HFFc6 (cell line): ENCODE measurements around the gene TPPP. TPM values are rescaled to one million over a fixed set of nuclear protein-coding genes. Genes with fewer than 3 reads are reported as not detected.
A peak's percentile ranks its signal among the peaks of the same experiment; 100 is the strongest.
"Not testable (repeated sequence)": the region's sequence is repeated elsewhere in the genome, so short reads cannot be mapped to it uniquely, and the experiment has no call there.

Source experiments
- DNase-seq: peaks from one replicate; pipeline ENCODE4 v3.0.0-alpha.2; 2018
- H3K27ac Mint-ChIP-seq: 2 replicates; pipeline ENCODE4 v1.8.0; 2020; ENCODE audit warnings: mild to moderate bottlenecking, mixed read lengths
- H3K27me3 Mint-ChIP-seq: 2 replicates; pipeline ENCODE4 v1.8.0; 2021; ENCODE audit warnings: mild to moderate bottlenecking, moderate library complexity, mixed read lengths; ENCODE audit not compliant: insufficient read depth
- H3K36me3 Mint-ChIP-seq: 2 replicates; pipeline ENCODE4 v1.8.0; 2021; ENCODE audit warnings: low read depth, mixed read lengths
- H3K4me1 Mint-ChIP-seq: 2 replicates; pipeline ENCODE4 v1.8.0; 2020; ENCODE audit warnings: low read depth, mixed read lengths
- H3K4me3 Mint-ChIP-seq: 2 replicates; pipeline ENCODE4 v1.8.0; 2020; ENCODE audit warnings: mild to moderate bottlenecking, moderate library complexity, mixed read lengths
- H3K9me3 Mint-ChIP-seq: 2 replicates; pipeline ENCODE4 v1.8.0; 2020; ENCODE audit warnings: mild to moderate bottlenecking, mixed read lengths
- long read RNA-seq: library from polyadenylated mRNA; unstranded; transcript quantifications from one replicate; pipeline ENCODE4 v2.0.0, GENCODE V29; 2019
- total RNA-seq, 6 experiments: library from RNA; stranded (reverse); fragmentation: NEBNext Ultra II Directional; extraction: Animal tissue kit (Norgen Biotek cat#: 25700); gene quantifications; 2 replicates in 1 of 6; 3 replicates in 5 of 6; pipeline ENCODE4 v1.2.3, GENCODE V29; 2021
- TF ChIP-seq, protein P1 (sequence below): fragments of 200-600 bp; sonication (generic); IDR thresholded peaks from 2 replicates; pipeline ENCODE4 v1.5.0; 2021; ENCODE audit warnings: antibody characterized with exemption, mild to moderate bottlenecking

Gene TPPP
- under 1 TPM; 0.19 to 0.43 (median 0.30) TPM for total RNA-seq
- long read RNA-seq, partial matches to known transcripts: 1 of 1 reads
- long read RNA-seq, other reads (novel, unspliced or antisense): 0 of 1 reads

DNA sequence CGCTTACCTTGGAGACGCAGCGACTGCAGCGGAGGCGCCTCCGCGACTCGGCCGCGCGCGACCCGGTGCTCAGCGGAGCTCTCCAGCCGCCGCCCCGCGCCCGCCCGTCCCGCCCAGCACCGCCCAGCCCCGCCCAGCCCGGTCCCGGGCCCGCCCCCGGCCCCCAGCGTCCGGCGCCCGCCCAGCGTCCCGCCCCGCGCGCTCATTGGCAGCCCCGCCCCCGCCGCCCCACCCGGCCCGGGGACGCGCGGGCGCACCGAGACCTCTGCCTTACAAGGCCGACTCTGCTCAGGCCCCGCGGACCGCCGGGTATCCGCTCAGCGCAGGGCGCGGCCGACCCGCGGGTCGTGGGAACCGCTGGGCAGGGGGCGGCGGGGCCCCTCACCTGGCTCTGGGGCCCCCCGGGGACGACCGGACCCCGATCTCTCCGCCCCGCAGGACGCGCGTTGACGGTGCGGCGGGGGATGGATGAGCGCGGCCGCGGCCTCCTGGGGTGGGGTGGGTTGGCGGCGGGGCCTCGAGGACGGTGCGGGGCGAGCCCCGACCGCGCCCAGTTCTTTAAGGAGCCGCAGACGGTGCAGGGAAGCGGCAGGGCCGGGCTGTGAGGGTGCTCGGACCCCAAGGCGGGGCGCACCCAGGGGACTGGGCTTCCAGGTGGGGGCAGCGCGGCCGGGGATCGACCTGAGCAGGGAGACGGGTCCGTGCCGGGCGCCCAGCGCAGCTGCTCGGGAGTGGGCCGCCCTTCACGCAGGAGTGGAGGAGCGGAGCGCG lies at the start of gene TPPP:
Gene TPPP (minus strand): TSS at position 82 of the 771 bp plus-strand sequence. CDS start 15,292 bp downstream, outside the sequence.
- H3K4me1 Mint-ChIP-seq, DNase-seq, H3K27me3 Mint-ChIP-seq, H3K36me3 Mint-ChIP-seq, H3K9me3 Mint-ChIP-seq, H3K27ac Mint-ChIP-seq: not testable (repeated sequence)
- peak within 1 kb of the TSS; percentile 69 for H3K4me3 Mint-ChIP-seq

DNA sequence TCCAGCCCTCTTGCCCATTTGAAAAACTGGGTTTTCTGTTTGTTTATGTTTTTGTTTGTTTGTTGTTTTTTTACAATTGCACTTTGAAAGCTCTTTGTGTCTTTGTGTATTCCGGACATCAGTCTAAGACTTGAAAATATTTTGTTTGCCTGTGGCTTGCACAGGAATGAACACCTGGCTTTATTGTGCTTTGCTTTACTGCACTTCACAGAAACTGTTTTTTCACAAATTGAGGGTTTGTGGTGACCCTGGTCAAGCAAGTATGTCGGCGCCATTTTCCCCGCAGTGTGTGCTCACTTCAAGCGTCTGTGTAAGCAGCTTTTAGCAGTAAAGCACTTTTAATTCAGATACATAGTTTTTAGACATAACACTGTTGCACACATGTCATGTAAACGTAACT lies 49.1 kb upstream of the TPPP start:
- H3K4me1 Mint-ChIP-seq, H3K36me3 Mint-ChIP-seq, H3K4me3 Mint-ChIP-seq: not testable (repeated sequence)

DNA sequence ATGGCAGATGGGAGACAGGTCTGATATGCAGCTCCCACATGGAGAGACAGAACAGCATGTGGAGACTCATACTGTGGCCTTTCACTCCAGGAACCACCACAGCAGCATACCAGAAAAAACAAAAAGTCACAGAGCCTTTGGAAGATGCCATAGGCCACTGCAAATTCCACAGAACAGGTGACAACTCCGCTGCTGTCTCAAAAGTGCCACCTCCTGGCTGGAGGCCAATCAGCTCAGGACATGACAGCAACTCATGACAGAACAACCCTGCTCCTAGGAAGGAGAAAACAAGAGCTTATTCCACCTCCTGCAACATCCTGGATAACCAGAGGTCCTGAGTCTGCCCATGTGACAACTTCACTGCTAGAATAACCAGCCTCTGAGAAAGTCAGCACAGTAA lies 41.0 kb upstream of the TPPP start:
- H3K4me3 Mint-ChIP-seq, DNase-seq, H3K27ac Mint-ChIP-seq, H3K36me3 Mint-ChIP-seq, H3K4me1 Mint-ChIP-seq, H3K9me3 Mint-ChIP-seq: not testable (repeated sequence)
- peaks cover 24% of the 10 kb centered on the region for H3K27me3 Mint-ChIP-seq

More for the DNA sequence above, 49.1 kb upstream of the TPPP start:
- H3K27ac Mint-ChIP-seq, DNase-seq, H3K9me3 Mint-ChIP-seq: not testable (repeated sequence)
- H3K27me3 Mint-ChIP-seq: peaks cover 15% of the 10 kb centered on the region

DNA sequence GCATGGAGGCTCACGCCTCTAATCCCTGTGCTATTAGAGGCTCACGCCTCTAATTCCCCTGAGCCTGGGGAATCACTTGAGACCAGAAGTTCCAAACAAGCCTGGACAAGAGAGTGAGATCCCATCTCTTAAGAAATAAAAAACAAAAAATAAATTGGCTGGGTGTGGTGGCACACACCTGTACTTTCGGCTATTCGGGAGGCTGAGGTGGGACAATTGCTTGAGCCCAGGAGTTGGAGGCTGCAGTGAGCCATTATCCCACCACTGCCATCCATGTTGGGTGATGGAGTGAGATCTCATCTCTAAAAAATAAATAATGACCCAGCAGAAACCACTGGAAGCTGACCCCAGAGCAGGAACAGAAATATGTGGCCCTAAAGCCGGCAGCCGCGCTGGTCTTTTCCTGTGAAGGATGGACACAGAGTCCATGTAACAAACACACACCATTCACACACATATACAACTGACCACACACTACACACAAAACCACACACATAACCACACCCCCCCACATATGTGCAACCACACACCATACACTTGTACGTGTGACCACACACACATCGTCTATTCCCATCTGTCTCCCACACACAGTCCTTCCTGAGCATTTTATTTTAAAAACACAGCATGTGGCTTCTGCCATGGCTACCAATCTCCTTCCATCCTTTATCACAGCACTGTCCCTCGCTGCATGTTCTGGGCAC lies 39.8 kb upstream of the TPPP start:
- H3K36me3 Mint-ChIP-seq, H3K4me3 Mint-ChIP-seq, DNase-seq, H3K27ac Mint-ChIP-seq, H3K4me1 Mint-ChIP-seq, H3K9me3 Mint-ChIP-seq: not testable (repeated sequence)
- H3K27me3 Mint-ChIP-seq: peaks cover 24% of the 10 kb centered on the region

DNA sequence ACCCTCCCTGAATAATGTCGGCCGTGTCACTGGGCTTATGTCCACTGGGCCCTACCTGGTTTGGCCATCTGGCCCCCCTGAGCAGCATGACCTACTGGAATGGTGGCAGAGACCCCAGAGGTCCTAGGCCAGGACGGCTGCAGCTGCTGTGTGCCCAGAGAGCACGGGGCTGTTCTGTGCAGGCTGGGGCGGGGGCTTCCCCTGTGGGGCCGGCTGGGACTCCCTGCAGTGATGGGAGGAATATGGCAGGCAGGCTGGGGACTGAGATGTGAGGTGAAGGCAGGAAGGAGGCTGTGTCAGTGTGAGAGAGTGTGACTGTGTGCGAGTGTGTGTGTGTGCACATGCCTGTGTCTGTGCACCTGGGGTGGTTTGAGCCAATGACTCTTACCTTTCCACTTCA lies 36.1 kb upstream of the TPPP start:
- H3K9me3 Mint-ChIP-seq, H3K4me1 Mint-ChIP-seq, DNase-seq, H3K4me3 Mint-ChIP-seq, H3K27ac Mint-ChIP-seq, H3K36me3 Mint-ChIP-seq: not testable (repeated sequence)
- H3K27me3 Mint-ChIP-seq: peaks cover 26% of the 10 kb centered on the region

DNA sequence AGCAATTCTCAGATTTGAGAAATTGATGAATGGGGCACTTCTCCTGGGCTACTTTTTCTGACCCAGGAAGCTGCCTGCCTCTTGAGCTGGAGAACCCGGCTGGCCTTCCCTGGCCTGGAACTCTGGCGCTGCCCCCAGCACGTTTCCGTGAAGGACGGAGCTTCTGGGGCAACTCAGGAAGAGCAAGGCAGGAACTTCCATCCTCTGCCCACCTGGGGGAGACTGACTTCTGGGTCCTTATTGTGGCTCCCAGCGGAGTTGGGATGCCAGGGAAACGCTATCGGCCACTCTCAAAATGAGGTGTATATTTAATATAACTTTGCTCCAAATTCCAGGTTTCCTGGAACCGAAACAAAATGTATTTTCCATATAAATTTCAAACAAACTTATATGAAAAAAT lies 33.9 kb upstream of the TPPP start:
- H3K4me1 Mint-ChIP-seq, H3K36me3 Mint-ChIP-seq, H3K27ac Mint-ChIP-seq, DNase-seq, H3K9me3 Mint-ChIP-seq, H3K4me3 Mint-ChIP-seq: not testable (repeated sequence)
- H3K27me3 Mint-ChIP-seq: peaks cover 15% of the 10 kb centered on the region
- TF ChIP-seq, protein P1, sequence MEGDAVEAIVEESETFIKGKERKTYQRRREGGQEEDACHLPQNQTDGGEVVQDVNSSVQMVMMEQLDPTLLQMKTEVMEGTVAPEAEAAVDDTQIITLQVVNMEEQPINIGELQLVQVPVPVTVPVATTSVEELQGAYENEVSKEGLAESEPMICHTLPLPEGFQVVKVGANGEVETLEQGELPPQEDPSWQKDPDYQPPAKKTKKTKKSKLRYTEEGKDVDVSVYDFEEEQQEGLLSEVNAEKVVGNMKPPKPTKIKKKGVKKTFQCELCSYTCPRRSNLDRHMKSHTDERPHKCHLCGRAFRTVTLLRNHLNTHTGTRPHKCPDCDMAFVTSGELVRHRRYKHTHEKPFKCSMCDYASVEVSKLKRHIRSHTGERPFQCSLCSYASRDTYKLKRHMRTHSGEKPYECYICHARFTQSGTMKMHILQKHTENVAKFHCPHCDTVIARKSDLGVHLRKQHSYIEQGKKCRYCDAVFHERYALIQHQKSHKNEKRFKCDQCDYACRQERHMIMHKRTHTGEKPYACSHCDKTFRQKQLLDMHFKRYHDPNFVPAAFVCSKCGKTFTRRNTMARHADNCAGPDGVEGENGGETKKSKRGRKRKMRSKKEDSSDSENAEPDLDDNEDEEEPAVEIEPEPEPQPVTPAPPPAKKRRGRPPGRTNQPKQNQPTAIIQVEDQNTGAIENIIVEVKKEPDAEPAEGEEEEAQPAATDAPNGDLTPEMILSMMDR: 0 out of 2 replicates have a peak, but pooled peaks have one; percentile 9

DNA sequence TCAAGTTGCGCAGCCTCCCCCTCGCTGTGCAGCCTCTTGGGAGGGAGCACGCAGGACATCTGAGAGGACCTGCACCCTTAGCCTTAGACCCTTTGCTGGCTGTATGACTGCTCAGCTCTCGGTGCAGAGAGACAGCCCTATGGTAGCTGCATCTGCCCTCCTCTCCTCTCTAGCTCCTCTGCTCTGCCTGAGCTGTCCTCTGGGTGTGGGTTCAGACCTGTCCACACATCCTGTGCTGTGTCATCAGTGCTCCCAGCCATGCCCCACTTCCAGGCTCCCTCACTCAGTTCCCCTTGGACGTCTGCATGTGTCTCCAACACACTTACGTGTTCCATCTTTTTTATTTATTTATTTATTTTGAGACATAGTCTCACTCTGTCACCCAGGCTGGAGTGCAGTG lies 30.7 kb upstream of the TPPP start:
- not testable (repeated sequence) for DNase-seq, H3K36me3 Mint-ChIP-seq, H3K4me1 Mint-ChIP-seq, H3K27ac Mint-ChIP-seq, H3K4me3 Mint-ChIP-seq
- Mint-ChIP-seq H3K9me3 (peaks cover 11% of the 10 kb centered on the region), H3K27me3 (peaks cover 16% of the 10 kb centered on the region)

DNA sequence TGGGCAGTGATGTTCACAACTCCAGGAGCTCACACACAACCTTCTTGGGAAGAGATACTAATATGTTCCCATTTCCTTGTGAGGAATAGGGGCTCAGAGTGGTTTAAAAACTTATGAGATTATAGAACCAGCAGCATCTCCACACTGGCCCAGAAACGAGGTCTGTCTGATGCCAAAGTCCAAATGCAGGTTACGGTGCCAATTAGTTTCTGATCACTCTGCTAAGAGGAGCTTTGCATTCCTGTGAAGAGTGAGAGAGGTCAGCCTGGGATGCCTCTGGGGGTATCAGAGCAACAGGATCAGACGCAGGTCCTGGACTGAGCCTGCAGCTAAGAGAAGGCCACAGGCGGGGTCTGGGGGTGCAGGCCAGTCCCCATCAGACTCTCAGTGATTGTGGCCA lies 30.2 kb upstream of the TPPP start:
- not testable (repeated sequence) for DNase-seq, H3K27ac Mint-ChIP-seq, H3K36me3 Mint-ChIP-seq, H3K4me1 Mint-ChIP-seq, H3K4me3 Mint-ChIP-seq
- Mint-ChIP-seq H3K27me3 (peaks cover 22% of the 10 kb centered on the region), H3K9me3 (peaks cover 17% of the 10 kb centered on the region)

DNA sequence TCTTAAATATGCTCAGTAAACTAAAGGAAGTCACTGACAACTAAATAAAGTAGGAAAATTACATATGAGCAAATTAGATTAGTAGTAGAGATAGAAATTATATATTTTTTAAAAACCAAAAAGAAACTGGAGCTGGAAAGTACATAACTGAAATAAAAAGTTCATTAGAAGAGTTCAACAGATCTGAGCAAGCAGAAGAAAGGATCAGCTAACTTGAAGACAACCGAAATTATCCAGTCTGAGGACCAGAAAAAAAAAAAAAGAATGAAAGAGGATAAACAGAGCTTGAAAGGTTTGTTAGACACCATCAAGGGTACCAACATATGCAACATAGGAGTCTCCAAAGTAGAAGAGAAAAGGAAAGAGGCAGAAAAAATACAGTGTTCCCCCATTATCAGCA lies 26.2 kb upstream of the TPPP start:
- not testable (repeated sequence) for H3K27ac Mint-ChIP-seq, H3K4me3 Mint-ChIP-seq, H3K4me1 Mint-ChIP-seq, H3K36me3 Mint-ChIP-seq, DNase-seq
- Mint-ChIP-seq H3K27me3 (peaks cover 26% of the 10 kb centered on the region), H3K9me3 (peaks cover 19% of the 10 kb centered on the region)
